Transverse colon (tissue), 4 donors: ENCODE data around the gene OR4D1. TPM values are rescaled to one million over a fixed set of nuclear protein-coding genes. Genes with fewer than 3 reads are reported as not detected.

ENCODE experiments used
- DNase-seq: peaks from one replicate; pipeline ENCODE4 v3.0.0-alpha.2; 2019
- H3K27ac ChIP-seq, 4 donors: fragments of 200-600 bp; sonication (generic); 2 replicates each; pipeline ENCODE4 v1.5.1; 2016 to 2018; ENCODE audit warnings: inconsistent platforms in 4 of 4
- H3K27me3 ChIP-seq: fragments of 200-600 bp; sonication (generic); 2 replicates; pipeline ENCODE4 v1.5.1; 2017; ENCODE audit warnings: inconsistent platforms
- H3K36me3 ChIP-seq, 4 donors: fragments of 200-600 bp; sonication (generic); 2 replicates each; pipeline ENCODE4 v1.5.1; 2017 to 2019; ENCODE audit warnings: inconsistent platforms in 4 of 4
- H3K4me1 ChIP-seq, 4 donors: fragments of 200-600 bp; sonication (generic); 2 replicates each; pipeline ENCODE4 v1.5.1; 2017 to 2020; ENCODE audit warnings: inconsistent platforms in 4 of 4
- H3K4me3 ChIP-seq, 4 donors: fragments of 200-600 bp; sonication (generic); 1 replicate in 1 of 4; 2 replicates in 3 of 4; pipeline versions ENCODE4 v1.5.1 to v1.6.1; 2017 to 2019; ENCODE audit warnings: inconsistent platforms in 4 of 4
- H3K9me3 ChIP-seq, 2 donors: fragments of 200-600 bp; sonication (generic); 2 replicates each; pipeline ENCODE4 v1.5.1; 2017 to 2019; ENCODE audit warnings: inconsistent platforms in 2 of 2
- CTCF ChIP-seq, 5 experiments: fragments of 200-600 bp in 3 of 5; fragments of 450-650 bp in 2 of 5; sonication (generic) in 3 of 5; IDR thresholded peaks; 1 replicate in 2 of 5; 2 replicates in 3 of 5; pipeline ENCODE4 v1.5.1; 2016 to 2017; ENCODE audit warnings: antibody characterized with exemption in 5 of 5, inconsistent platforms in 3 of 5, mild to moderate bottlenecking in 2 of 5, moderate library complexity in 1 of 5
- EP300 ChIP-seq: sonication (generic); formaldehyde crosslinking; IDR thresholded peaks from one replicate; pipeline ENCODE4 v1.6.1; 2017; ENCODE audit warnings: antibody characterized with exemption, low read depth
- POLR2A ChIP-seq: fragments of 450-650 bp; IDR thresholded peaks from one replicate; pipeline ENCODE4 v1.6.1; 2016; ENCODE audit warnings: antibody characterized with exemption, mild to moderate bottlenecking, moderate library complexity
- POLR2AphosphoS5 ChIP-seq, 3 donors: sonication (generic); formaldehyde crosslinking; IDR thresholded peaks; one replicate each; pipeline ENCODE4 v1.6.1; 2016; ENCODE audit warnings: antibody characterized with exemption in 3 of 3
- WGBS, 2 donors: methylation state at CpG; one replicate each; pipeline ENCODE4 v1.1.5; 2018; ENCODE audit warnings: low coverage in 1 of 2; 5-methylcytosine and 5-hydroxymethylcytosine counted together
- in situ Hi-C, 4 donors: fragments of 200-750 bp; cut with MboI; loops; one replicate each; pipeline versions ENCODE4 v1.15.0 to v1.15.1; 2017; ENCODE audit warnings: low sequenced_read_pairs in 3 of 4, low pct_ligation_motif_present in 1 of 4, low pct_unique_long_range_greater_than_20kb in 1 of 4
- intact Hi-C: fragments of 100-400 bp; cut with DNase I; formaldehyde crosslinking; loops from one replicate; pipeline ENCODE4 v1.15.1; 2023; ENCODE audit warnings: low total_unique reads
- total RNA-seq, 4 donors: library from RNA; depleted of rRNA; stranded (reverse); fragments of >200 nt; gene quantifications; one replicate each; pipeline ENCODE4 v1.1.0, GENCODE V29; 2016

OR4D1 gene
- total RNA-seq, 4 donors from 2014 or later, result not detected

GRCh38 chr17:58109197-58109596, 39.0 kb upstream of the OR4D1 start:
- Histone ChIP-seq H3K27ac (no peak overlapping the region), H3K36me3 (no peaks in the 10 kb centered on the region), H3K27me3 (no peaks in the 10 kb centered on the region), H3K4me3 (no peak overlapping the region), H3K9me3 (no peaks in the 10 kb centered on the region), H3K4me1 (no peaks in the 10 kb centered on the region)
- WGBS, 2 donors, result 50 to 69% methylated on average over 1 of the region's 1 CpG
- in situ Hi-C loops (loop anchor here in 2 of 4 donors (25.0 kb wide), 2 partner anchors 247 to 972 kb away; partner anchors contain the start of gene MRPS23 (in 1 of the 2)), intact Hi-C loops (no loop called here)
- DNase-seq, result no peak
- no peak for TF ChIP-seq POLR2A
- no peak for TF ChIP-seq CTCF (IDR thresholded peaks at IDR 0.05)
- no peak for TF ChIP-seq EP300
- TF ChIP-seq POLR2AphosphoS5 (IDR thresholded peaks at IDR 0.05), result no peak

GRCh38 chr17:58110012-58110411, 38.2 kb upstream of the OR4D1 start:
- intact Hi-C loops (loop anchor here (10.0 kb wide), 1 partner anchor 105 kb away; the partner anchor contains the start of gene SRSF1), in situ Hi-C loops (loop anchor here in 3 of 4 donors (5.0 to 25.0 kb wide), 5 partner anchors 95 to 973 kb away; partner anchors contain the start of gene MRPS23 (in 2 of the 3))
- no peak for TF ChIP-seq POLR2AphosphoS5 (IDR thresholded peaks at IDR 0.05)
- WGBS, 2 donors, result 71 to 72% methylated on average over 4 to 5 of the region's 5 CpGs
- H3K27me3 ChIP-seq, result no peaks in the 10 kb centered on the region
- no peaks in the 10 kb centered on the region for H3K4me1 ChIP-seq
- no peaks in the 10 kb centered on the region for H3K36me3 ChIP-seq
- H3K9me3 ChIP-seq, result no peaks in the 10 kb centered on the region
- no peak overlapping the region for H3K27ac ChIP-seq
- DNase-seq, result no peak
- H3K4me3 ChIP-seq, result no peak overlapping the region

- Histone ChIP-seq H3K27ac (no peak overlapping the region), H3K36me3 (no peaks in the 10 kb centered on the region), H3K4me3 (no peak overlapping the region), H3K4me1 (no peaks in the 10 kb centered on the region), H3K9me3 (no peaks in the 10 kb centered on the region), H3K27me3 (no peaks in the 10 kb centered on the region)
- intact Hi-C loops, result loop anchor here (10.0 kb wide), 1 partner anchor 107 kb away; the partner anchor contains the start of gene SRSF1
- WGBS, 2 donors, result 66 to 67% methylated on average over 3 of the region's 3 CpGs
- DNase-seq, result no peak
- TF ChIP-seq EP300 (no peak), CTCF (IDR thresholded peaks at IDR 0.05) (no peak), POLR2A (no peak), POLR2AphosphoS5 (IDR thresholded peaks at IDR 0.05) (no peak)
- in situ Hi-C loops, result loop anchor here in 3 of 4 donors (5.0 to 25.0 kb wide), 5 partner anchors 97 to 974 kb away; partner anchors contain the start of gene MRPS23 (in 2 of the 3)
Measured at GRCh38 chr17:58111676-58112075, 36.5 kb upstream of the OR4D1 start.

GRCh38 chr17:58112970-58113631, 35.1 kb upstream of the OR4D1 start:
- no peak overlapping the region for H3K4me3 ChIP-seq
- H3K27me3 ChIP-seq, result no peaks in the 10 kb centered on the region
- WGBS, 2 donors, result 29% methylated on average over 17 of the region's 17 CpGs; no CpG with 5 or more reads in 1 of the 2 donors
- DNase-seq, result peak; percentile 86
- H3K4me1 ChIP-seq, result no peaks in the 10 kb centered on the region
- intact Hi-C loops (loop anchor here (10.0 kb wide), 1 partner anchor 108 kb away; the partner anchor contains the start of gene SRSF1), in situ Hi-C loops (loop anchor here in 3 of 4 donors (5.0 to 25.0 kb wide), 5 partner anchors 98 to 976 kb away; partner anchors contain the start of gene MRPS23 (in 2 of the 3))
- H3K27ac ChIP-seq, result no peak overlapping the region
- no peaks in the 10 kb centered on the region for H3K36me3 ChIP-seq
- TF ChIP-seq CTCF (IDR thresholded peaks at IDR 0.05), result peak; percentile 91 to 95 (median 94)
- no peak for TF ChIP-seq POLR2AphosphoS5 (IDR thresholded peaks at IDR 0.05)
- H3K9me3 ChIP-seq, result no peaks in the 10 kb centered on the region
